Measurements from ENCODE around the gene EPB41L2.

DNA sequence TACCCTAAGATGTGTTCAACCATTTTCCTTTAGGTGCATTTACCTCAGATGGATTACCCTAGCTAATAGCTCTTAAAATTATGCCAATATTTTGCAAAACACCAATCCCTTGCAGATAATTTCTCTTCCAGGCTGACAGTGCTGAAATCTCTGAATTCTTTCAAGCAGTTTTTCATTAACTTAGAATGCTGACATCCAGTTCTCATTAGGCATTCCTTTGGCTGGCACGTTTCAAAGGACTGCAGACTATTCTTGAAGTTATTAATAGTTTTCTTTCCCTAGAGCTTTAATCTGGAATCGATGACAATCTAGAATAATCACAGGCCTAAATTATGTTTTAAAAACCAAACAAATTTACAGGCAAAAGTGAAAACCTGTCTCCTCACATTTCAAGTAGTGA lies 167.5 kb downstream of the EPB41L2 start:
- TF ChIP-seq, protein P1, sequence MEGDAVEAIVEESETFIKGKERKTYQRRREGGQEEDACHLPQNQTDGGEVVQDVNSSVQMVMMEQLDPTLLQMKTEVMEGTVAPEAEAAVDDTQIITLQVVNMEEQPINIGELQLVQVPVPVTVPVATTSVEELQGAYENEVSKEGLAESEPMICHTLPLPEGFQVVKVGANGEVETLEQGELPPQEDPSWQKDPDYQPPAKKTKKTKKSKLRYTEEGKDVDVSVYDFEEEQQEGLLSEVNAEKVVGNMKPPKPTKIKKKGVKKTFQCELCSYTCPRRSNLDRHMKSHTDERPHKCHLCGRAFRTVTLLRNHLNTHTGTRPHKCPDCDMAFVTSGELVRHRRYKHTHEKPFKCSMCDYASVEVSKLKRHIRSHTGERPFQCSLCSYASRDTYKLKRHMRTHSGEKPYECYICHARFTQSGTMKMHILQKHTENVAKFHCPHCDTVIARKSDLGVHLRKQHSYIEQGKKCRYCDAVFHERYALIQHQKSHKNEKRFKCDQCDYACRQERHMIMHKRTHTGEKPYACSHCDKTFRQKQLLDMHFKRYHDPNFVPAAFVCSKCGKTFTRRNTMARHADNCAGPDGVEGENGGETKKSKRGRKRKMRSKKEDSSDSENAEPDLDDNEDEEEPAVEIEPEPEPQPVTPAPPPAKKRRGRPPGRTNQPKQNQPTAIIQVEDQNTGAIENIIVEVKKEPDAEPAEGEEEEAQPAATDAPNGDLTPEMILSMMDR (IDR thresholded peaks at IDR 0.05), result no peak
- TF ChIP-seq EZH2 (IDR thresholded peaks at IDR 0.05), result no peak
